VCaP (cell line): Measurements from ENCODE around the gene IFNL1.

ENCODE experiments used
- H3K27ac ChIP-seq: fragments of 450-650 bp; 2 replicates; pipeline ENCODE4 v1.5.1; 2017
- TF ChIP-seq, protein P1 (sequence below): fragments of 450-650 bp; conservative IDR thresholded peaks from 2 replicates; pipeline ENCODE4 v1.5.1; 2017; ENCODE audit warnings: mild to moderate bottlenecking, moderate library complexity

The IFNL1 gene

DNA sequence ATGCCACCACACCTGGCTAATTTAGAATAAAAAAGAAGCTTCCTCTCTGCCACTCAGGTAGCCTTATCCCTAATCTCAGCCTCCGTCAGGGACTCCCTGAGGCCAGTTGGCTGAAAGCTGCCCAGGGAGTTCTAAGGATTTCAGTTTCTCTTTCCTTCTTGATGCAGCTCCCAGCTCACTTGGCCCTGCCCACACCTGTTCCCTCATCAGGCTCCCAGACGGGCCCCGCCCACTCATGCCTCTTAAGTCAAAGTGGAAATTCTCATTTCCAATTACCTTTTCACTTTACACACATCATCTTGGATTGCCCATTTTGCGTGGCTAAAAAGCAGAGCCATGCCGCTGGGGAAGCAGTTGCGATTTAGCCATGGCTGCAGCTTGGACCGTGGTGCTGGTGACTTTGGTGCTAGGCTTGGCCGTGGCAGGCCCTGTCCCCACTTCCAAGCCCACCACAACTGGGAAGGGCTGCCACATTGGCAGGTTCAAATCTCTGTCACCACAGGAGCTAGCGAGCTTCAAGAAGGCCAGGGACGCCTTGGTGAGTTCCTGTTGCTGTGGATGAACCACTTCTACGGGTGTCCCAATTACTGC is at the start of gene IFNL1:
IFNL1 (plus strand) TSS at position 353 of the 591 bp plus-strand sequence; CDS start at position 368, 15 bp downstream.
- TF ChIP-seq, protein P1, sequence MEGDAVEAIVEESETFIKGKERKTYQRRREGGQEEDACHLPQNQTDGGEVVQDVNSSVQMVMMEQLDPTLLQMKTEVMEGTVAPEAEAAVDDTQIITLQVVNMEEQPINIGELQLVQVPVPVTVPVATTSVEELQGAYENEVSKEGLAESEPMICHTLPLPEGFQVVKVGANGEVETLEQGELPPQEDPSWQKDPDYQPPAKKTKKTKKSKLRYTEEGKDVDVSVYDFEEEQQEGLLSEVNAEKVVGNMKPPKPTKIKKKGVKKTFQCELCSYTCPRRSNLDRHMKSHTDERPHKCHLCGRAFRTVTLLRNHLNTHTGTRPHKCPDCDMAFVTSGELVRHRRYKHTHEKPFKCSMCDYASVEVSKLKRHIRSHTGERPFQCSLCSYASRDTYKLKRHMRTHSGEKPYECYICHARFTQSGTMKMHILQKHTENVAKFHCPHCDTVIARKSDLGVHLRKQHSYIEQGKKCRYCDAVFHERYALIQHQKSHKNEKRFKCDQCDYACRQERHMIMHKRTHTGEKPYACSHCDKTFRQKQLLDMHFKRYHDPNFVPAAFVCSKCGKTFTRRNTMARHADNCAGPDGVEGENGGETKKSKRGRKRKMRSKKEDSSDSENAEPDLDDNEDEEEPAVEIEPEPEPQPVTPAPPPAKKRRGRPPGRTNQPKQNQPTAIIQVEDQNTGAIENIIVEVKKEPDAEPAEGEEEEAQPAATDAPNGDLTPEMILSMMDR: no peak

DNA sequence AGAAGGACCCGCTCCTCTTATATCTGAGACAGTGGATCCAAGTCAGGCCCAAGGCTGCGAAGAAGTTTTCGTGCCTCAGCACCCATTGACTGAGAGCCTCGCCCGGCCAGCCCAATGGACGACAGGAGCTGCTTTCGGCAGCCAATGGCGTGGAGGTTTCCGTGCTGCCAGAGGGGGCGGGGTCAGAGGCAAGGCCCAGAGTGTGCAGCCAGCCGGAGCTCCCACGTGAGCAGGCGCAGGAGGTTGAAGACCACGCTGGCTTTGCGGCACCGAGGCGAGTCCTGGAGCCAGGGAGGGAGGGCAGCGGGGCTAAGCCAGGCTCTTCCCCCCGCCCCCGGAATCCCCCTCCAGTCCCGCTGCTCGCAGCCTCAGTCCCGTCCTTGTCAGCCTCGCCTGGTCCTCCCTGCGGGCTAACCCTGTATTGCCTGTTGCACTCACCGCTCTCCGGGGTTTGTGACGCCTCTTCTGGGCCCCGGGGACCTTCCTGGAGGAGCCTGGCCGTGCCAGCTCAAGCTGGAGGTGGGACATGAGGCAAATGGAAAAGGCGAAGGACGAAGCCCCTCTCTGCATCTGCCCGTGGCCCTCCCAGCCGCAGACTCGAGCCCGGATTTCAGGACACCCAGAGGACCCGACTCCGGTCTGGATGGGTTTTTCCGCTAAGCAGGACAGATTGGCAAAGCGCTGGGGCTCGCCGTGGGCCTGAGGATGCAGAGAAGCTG is 49.1 kb upstream of the IFNL1 start:
- TF ChIP-seq, protein P1: no peak
- H3K27ac ChIP-seq: no peak overlapping the region

More for the DNA sequence above, at the start of gene IFNL1:
- no peak within 1 kb of the TSS for H3K27ac ChIP-seq

DNA sequence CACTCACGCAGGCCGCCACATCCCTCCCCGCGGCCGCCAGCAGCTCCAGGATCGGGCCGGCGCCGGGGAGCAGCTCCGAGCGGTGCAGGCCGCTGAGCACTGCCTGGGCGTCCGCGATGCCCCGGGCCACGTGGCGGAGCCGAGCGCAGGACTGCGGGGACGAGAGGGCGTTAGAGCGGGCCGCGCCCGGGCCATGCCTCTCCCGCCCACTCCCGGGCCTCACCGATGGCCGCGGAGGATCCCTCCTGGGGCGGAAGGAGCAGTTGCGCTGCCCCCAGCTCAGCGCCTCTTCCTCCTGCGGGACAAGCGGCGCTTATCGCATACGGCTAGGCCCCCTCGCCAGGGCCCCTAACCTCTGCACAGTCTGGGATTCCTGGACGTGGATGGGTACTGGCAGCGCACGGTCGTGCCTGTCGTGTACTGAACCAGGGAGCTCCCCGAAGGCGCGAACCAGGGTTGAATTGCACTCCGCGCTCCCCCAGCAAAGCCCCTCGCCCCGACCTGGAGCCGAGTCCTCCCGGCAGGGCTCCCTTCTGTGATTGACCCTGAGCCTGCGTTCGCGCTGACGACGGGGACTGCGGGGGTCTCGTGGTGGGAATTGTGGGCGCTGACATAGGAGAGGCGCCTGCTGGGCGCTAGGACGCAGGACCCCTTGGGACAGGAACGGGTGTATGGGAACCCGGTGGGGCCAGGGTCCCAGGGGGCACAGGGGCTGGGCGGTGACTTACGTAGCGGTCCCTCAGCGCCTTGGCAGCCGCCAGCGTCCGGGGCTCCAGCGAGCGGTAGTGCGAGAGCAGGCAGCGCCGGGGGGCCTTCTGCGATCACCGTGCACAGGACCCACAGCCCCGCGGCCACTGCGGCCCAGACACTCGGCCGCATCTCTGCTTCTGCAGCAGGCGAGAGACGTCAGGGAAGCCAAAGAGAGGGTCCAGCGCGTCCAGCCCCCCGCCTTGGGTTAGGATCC is 48.2 kb upstream of the IFNL1 start:
- TF ChIP-seq, protein P1: no peak
- H3K27ac ChIP-seq: no peak overlapping the region

DNA sequence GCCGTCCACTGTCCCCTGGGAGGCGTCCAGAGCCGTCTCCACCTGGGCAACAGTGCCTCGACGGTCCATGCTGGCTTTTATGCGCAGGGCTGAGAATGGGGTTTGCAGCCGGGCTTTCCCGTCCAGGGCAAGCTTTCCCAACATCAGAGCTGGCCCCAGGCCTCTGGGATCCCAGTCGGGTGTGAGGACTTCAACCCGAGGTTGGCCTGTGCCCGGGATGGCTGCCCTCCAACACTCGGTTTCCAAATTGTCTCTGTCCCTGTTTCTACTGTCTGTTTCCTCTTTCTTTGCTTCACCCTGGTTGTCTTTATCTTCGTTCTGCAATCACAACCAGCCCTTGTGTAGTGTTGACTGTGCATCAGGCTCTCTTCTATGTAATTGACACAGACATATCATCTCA is 47.4 kb upstream of the IFNL1 start, which contains the start of gene IFNL4:
IFNL4 (minus strand) TSS at position 51 of the 400 bp plus-strand sequence.
- no peak within 1 kb of the TSS for H3K27ac ChIP-seq
- TF ChIP-seq, protein P1: no peak

DNA sequence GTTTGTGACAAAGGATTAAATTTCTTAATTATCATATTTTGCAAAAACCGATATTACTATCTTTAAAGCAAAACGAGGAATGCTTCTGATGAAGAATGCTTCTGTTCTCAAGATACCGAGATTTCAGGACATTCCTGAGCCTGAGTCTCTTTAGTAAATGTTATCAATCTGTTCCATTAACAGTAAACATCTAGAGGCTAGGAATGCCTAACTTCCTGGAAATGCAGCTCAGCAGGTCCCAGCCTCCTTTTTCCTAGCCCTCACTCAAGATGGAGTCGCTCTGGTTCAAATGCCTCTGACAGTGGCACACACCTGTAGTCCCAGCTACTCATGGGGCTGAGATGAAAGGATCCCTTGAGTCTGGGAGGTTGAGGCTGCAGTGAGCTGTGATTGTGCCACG is 45.1 kb upstream of the IFNL1 start:
- TF ChIP-seq, protein P1: no peak
- no peak overlapping the region for H3K27ac ChIP-seq

DNA sequence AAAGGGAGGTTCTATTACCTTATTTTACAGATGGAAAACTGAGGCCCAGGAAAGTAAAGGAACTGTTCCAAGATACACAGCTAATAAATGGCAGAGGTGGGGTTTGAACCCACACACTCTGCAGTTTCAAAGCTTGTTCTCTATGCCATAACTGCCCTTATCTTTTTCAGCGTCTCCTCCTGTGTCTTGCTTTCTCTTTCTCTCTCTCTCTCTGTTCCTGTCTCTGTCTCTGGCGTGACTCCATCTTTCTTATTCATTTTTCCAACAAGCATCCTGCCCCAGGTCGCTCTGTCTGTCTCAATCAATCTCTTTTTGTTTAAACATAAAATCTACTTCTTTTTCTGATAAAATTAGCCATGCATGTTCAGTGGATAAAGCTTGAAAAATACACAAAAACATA is 44.4 kb upstream of the IFNL1 start:
- TF ChIP-seq, protein P1: no peak
- no peak overlapping the region for H3K27ac ChIP-seq

DNA sequence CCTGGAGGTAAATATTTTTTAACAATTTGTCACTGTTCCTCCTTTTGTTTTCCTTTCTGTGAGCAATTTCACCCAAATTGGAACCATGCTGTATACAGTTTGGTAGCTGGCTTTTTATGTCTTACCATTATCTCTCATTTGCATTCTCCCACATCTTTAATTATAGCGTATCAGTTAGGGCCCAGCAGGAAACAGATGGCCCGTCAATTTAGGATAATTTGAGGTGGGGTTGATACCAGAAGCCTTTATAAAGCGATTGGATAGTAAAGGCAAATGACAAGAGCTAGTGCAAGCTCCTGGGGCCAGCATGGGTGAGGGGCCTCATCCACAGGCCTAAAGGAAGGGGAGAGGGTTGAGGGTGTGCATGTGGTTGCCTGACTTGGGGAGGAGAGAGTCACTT is 43.7 kb upstream of the IFNL1 start:
- no peak overlapping the region for H3K27ac ChIP-seq
- TF ChIP-seq, protein P1: no peak
